Uterus (tissue), 4 donors: ENCODE data around the gene G6PD. TPM values are rescaled to one million over a fixed set of nuclear protein-coding genes. Genes with fewer than 3 reads are reported as not detected.

ENCODE experiments used
- DNase-seq, 2 donors: peaks; one replicate each; pipeline ENCODE4 v3.0.0-alpha.2; 2019 to 2020
- H3K27ac ChIP-seq, 2 donors: fragments of 200-600 bp; sonication (generic); 1 replicate in 1 of 2; 2 replicates in 1 of 2; pipeline ENCODE4 v1.5.1; 2016 to 2018
- H3K27me3 ChIP-seq, 2 donors: fragments of 200-600 bp; sonication (generic); one replicate each; pipeline ENCODE4 v1.5.1; 2018 to 2019; ENCODE audit warnings: control low read depth in 1 of 2
- H3K36me3 ChIP-seq, 2 donors: fragments of 200-600 bp; sonication (generic); one replicate each; pipeline ENCODE4 v1.5.1; 2019; ENCODE audit warnings: control low read depth in 1 of 2
- H3K4me1 ChIP-seq, 2 donors: fragments of 200-600 bp; sonication (generic); one replicate each; pipeline ENCODE4 v1.5.1; 2018 to 2019; ENCODE audit warnings: control low read depth in 1 of 2
- H3K4me3 ChIP-seq, 2 donors: fragments of 200-600 bp; sonication (generic); 1 replicate in 1 of 2; 2 replicates in 1 of 2; pipeline ENCODE4 v1.5.1; 2018 to 2019; ENCODE audit warnings: mild to moderate bottlenecking in 1 of 2
- H3K9me3 ChIP-seq, 2 donors: fragments of 200-600 bp; sonication (generic); one replicate each; pipeline ENCODE4 v1.5.1; 2019; ENCODE audit warnings: control low read depth in 1 of 2
- CTCF ChIP-seq, 4 experiments: fragments of 200-600 bp in 2 of 4; fragments of 450-650 bp in 2 of 4; sonication (generic) in 2 of 4; IDR thresholded peaks; one replicate each; pipeline ENCODE4 v1.5.1; 2016 to 2019; ENCODE audit warnings: antibody characterized with exemption in 4 of 4, mild to moderate bottlenecking in 2 of 4, moderate library complexity in 1 of 4
- POLR2A ChIP-seq, 2 donors: fragments of 450-650 bp; IDR thresholded peaks; one replicate each; pipeline ENCODE4 v1.6.1; 2016; ENCODE audit warnings: antibody characterized with exemption in 2 of 2, mild to moderate bottlenecking in 1 of 2, moderate library complexity in 1 of 2
- intact Hi-C: fragments of 100-400 bp; cut with DNase I; formaldehyde crosslinking; loops from one replicate; pipeline ENCODE4 v1.15.1; 2023; ENCODE audit warnings: low total_unique reads
- total RNA-seq, 4 donors: library from RNA; depleted of rRNA in 3 of 4; stranded (reverse); fragments of >200 nt in 3 of 4; gene quantifications; one replicate each; pipeline versions ENCODE4 v1.1.0 to v1.2.4, GENCODE V29; 2014 to 2023
- donor health status: DM: yes; HTN: yes; CAD: no.

The G6PD gene
- total RNA-seq, 4 donors from 2014 or later = 15.5 to 69.6 (median 23.8) TPM

- Histone ChIP-seq H3K4me3 (peak overlapping the region; percentile 21 to 48), H3K4me1 (no peaks in the 10 kb centered on the region), H3K27me3 (no peaks in the 10 kb centered on the region), H3K27ac (peak overlapping the region; percentile 61 to 83), H3K9me3 (no peaks in the 10 kb centered on the region), H3K36me3 (no peaks in the 10 kb centered on the region)
- TF ChIP-seq CTCF (IDR thresholded peaks at IDR 0.05) (no peak), POLR2A (IDR thresholded peaks at IDR 0.05) (no peak)
- DNase-seq = peak in 1 of 2 donors; percentile 16
- intact Hi-C loops = no loop called here
These were observed 61.2 kb downstream of the G6PD start for GRCh38 chrX:154485150-154486051.

DNA sequence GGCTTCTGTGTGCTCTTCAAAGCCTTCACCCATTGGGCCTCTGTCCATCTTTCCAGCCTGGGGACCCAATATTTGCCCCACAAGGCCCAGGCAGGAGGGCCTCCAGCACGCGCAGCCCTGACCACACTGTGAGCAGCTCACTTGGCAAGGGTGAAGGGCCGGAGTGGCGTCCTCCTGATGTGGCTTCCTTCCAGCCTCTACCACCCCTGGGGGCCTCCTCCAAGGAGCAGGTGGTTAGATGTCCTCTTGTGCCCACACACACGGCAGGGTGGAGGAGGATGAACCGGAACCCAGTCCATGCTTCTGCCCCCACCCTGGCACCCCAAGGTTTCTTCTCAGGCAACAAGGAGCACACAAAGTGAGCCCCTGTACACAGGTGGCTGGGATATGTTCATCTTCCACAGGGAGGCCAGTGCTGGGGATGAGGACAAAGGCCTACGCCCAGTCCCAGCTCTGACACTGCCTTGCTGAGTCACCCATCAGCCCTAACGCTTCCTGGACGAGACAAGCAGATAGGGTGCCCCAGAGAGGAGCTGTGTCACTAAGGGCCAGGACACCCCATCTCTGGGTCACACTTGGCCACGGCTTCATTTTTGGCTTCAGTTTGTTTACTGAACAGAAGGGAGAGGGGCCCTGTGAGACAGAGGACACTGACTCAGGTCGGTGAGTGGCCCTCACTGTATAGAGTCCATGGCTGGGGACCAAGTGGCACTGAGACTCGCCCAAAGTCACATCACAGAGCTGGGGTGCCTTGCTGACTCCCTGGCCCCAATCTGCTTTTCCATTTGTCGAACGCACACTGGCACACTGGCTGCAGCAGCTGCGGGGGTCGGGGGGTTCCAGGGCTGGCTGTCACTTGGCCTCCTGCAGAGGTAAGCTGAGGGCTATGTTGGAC, 62.1 kb downstream of the G6PD start:
- Histone ChIP-seq H3K9me3 (no peaks in the 10 kb centered on the region), H3K36me3 (no peaks in the 10 kb centered on the region), H3K4me3 (no peak overlapping the region), H3K4me1 (no peaks in the 10 kb centered on the region), H3K27ac (no peak overlapping the region), H3K27me3 (no peaks in the 10 kb centered on the region)
- DNase-seq = no peak
- TF ChIP-seq CTCF (IDR thresholded peaks at IDR 0.05) (no peak), POLR2A (IDR thresholded peaks at IDR 0.05) (no peak)
- intact Hi-C loops = no loop called here

DNA sequence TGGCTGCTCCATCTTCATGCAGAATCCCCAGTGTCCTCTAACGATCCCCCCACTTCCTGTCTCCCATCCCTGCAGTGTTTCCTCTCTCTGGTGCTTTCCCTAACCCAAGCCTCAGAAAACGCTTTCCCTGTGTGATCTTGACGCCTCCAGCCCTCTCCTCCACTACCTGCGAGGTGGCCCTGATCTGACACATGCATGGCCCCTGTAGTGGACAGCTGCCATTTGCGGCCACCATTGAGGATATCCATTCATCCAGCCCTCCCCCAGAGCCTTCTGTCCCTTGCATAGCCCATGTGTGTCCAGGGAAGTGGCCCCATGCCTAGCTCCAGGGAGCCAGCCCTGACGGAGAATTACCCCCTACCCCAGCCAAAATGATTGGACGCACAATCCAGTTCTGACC, 63.3 kb downstream of the G6PD start:
- intact Hi-C loops = no loop called here
- Histone ChIP-seq H3K4me1 (no peaks in the 10 kb centered on the region), H3K9me3 (no peaks in the 10 kb centered on the region), H3K27me3 (no peaks in the 10 kb centered on the region), H3K27ac (no peak overlapping the region), H3K36me3 (no peaks in the 10 kb centered on the region), H3K4me3 (no peak overlapping the region)
- DNase-seq = no peak
- TF ChIP-seq CTCF (IDR thresholded peaks at IDR 0.05) = no peak
- TF ChIP-seq POLR2A (IDR thresholded peaks at IDR 0.05) = no peak

DNA sequence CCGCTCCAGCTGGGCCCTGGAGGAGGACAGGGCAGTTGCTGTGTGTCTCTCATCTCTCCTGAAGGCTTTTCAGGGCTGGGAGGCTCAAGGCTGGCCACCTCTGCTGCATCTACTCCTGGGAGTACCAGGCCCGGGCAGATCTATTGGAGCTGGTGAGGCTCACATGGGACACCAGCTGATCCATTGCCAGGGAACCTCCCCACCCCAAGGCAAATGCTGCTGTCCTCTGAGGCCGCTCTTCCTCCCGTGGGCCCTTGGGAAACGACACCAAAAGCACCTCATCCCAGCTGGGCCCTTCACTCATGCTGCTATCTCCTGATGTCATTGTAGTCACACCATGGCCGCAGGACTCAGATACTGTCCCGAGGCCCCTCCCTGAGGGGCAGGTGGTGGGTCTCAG, 63.9 kb downstream of the G6PD start:
- no peak for TF ChIP-seq POLR2A (IDR thresholded peaks at IDR 0.05)
- no peak for TF ChIP-seq CTCF (IDR thresholded peaks at IDR 0.05)
- no peak for DNase-seq
- no peak overlapping the region for H3K4me3 ChIP-seq

More for the DNA sequence above, 63.9 kb downstream of the G6PD start:
- intact Hi-C loops = no loop called here
- peaks cover 0 to 3% of the 10 kb centered on the region in 2 donors for H3K4me1 ChIP-seq
- no peak overlapping the region for H3K27ac ChIP-seq
- no peaks in the 10 kb centered on the region for H3K9me3 ChIP-seq
- no peaks in the 10 kb centered on the region for H3K27me3 ChIP-seq
- H3K36me3 ChIP-seq = no peaks in the 10 kb centered on the region
